NCI-H345 treated with DMSO at 0.1 percent for 48 hours (cell line): ENCODE data around the gene PLXNA4.

ENCODE experiments used
- DNase-seq: peaks from one replicate; lab custom pipeline; 2025; ENCODE audit not compliant: unreplicated experiment; lab: John Stamatoyannopoulos, UW

The PLXNA4 gene

GRCh38 chr7:132565885-132566284, 10.4 kb downstream of the PLXNA4 start:
- no peak for DNase-seq

DNA sequence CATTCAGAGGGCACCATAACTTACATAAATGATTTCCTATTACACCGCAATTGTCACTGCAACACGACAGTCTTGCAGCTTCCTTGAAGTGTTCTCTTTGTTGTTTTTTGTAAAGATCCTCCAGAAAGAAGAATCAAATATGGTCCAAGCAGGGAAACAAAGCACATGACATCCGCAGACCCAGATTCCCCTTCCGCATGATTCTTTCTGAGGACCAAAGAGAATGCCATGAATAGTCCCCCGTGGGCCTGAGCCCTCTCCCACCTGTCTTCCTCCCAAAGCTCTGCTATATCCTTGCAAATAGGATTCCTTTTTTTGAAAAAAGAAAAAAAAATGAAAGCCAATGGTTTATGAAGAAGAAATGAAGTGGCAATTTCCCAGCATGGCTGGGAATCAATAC, 10.8 kb downstream of the PLXNA4 start:
- DNase-seq = no peak

DNA sequence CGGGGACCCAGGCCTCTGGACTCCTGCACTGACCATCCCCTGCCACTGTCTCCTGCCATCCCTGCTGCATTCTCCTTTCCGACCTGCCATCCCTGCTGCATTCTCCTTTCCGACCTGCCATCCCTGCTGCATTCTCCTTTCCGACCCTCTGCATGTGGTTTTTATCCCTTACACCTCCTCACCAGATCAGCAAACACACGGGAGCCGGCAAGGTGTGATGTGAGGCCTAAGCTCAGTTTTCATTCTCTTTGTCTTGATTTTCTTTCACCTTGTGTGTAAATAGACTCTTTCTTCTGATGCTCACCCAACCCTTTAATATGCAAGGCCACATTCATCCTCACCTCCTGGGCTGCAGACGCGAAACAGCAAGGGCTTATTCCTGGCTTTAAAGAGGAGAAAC, 11.4 kb downstream of the PLXNA4 start:
- DNase-seq = no peak

DNA sequence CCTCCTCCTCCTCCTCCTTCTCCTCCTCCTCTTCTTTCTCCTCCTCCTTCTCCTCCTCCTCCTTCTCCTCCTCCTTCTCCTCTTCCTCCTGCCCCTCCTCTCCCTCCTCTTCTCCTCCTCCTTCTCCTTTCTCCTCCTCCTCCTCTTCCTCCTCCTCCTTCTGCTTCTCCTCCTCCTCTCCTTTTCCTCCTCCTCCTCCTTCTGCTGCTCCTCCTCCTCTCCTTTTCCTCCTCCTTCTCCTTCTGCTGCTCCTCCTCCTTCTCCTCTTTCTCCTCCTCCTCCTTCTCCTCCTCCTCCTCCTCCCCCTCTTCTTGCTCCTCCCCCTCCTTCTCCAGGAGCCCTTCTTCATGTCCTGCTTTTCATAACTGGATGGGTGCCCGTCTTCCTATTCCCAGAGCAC, 12.2 kb downstream of the PLXNA4 start:
- no peak for DNase-seq

- no peak for DNase-seq
Measured at GRCh38 chr7:132562690-132563089, 13.6 kb downstream of the PLXNA4 start.

DNA sequence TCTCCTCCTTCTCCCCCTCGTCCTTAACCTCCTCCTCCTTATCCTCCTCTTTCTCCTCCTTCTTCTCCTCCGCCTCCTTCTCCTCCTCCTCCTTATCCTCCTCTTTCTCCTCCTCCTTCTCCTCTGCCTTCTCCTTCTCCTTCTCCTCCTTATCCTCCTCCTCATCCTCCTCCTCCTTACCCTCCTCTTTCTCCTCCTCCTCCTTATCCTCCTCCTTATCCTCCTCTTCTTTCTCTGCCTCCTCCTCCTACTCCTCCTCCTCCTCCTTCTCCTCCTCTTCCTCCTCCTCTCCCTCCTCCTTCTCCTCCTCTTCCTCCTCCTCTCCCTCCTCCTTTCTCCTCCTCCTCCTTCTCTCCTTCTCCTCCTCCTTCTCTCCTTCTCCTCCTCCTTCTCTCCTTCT, 14.5 kb downstream of the PLXNA4 start:
- DNase-seq = no peak

- no peak for DNase-seq
Measured at GRCh38 chr7:132560825-132561529, 15.3 kb downstream of the PLXNA4 start.

DNA sequence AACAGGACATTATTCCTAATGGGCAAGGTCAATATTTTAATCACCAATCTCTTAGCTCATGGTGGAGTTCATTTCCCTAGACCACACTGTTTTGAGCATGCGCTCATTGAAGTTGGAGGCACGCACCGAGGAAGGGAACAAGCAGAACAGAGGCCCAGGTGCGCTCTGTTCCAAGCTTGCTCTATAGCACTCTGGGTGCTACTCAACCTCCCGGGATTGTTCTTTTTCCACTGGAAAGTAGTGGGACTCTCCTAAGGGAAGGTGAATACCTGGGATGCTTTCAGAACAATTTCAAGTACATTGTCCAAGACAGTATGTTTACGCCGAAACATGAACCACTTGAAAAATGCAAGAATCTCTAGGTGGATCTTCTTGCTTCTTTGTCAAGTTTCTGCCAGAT, 16.2 kb downstream of the PLXNA4 start:
- DNase-seq = no peak

DNA sequence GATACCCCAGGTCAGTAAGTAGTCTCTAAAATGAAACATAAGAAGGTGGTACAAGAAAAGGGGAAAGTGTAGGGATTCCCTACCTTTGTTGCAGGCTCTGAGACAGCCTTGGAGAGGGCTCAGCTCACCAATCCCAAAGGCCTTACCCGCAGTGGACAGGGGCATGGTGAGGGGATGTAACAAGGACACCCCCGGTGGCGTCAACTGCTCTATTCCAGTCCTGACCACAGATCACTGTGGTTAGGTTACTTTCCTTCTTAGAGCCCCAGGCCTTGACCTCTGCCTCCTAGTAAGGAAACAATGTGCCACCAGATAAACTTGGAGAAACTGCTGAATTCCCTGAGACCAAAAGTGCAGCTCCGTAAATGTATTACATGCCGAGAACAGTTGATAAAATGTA, 17.5 kb downstream of the PLXNA4 start:
- no peak for DNase-seq

DNA sequence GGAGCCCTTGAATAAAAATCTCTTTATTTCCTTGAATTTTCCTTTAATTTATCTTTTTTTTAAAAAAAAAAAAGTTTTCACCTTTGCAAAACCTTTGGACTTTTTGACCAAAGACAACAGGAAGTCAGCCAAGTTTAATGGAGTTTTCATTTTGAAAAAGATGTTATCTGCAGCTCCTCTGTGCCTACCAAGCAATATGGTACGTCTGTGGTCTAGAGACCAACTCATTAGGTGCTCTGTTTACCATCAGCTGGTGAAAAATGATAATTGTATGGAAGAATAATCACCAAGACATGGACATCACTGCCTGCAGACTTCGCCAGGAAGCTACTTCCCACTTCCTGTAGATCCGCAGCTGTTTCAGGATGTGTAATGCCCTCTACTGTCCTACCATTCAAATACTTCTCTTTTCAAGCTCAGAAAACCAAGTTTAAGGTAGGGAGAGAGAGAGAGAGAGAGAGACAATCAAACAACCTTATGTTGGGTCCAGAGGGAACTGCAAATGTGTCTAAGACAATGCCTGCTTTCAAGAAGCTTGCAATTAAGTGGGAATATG, 18.7 kb downstream of the PLXNA4 start:
- no peak for DNase-seq

- no peak for DNase-seq
Measured at GRCh38 chr7:132554446-132554845, 21.8 kb downstream of the PLXNA4 start.

- DNase-seq = no peak
Measured at GRCh38 chr7:132553031-132553430, 23.2 kb downstream of the PLXNA4 start.

DNA sequence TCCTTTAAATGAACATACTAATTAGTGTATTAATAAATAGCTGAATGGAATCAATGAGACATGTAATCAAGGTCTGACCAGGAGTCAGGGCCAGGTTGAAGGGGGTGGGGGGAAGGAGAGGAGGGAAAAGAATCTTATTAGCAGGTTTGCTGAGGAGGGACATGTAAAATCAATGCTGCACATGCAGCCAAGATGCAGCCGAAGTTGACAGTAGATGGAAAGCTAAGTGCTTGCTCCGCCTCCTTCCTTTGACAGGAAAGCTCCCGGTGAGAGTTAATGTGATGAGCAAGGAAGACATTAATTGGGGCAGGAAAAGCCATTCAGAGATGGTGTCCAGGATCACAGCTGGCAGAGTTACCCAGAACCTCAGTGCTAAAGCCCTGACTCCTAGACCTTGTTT, 24.4 kb downstream of the PLXNA4 start:
- no peak for DNase-seq

DNA sequence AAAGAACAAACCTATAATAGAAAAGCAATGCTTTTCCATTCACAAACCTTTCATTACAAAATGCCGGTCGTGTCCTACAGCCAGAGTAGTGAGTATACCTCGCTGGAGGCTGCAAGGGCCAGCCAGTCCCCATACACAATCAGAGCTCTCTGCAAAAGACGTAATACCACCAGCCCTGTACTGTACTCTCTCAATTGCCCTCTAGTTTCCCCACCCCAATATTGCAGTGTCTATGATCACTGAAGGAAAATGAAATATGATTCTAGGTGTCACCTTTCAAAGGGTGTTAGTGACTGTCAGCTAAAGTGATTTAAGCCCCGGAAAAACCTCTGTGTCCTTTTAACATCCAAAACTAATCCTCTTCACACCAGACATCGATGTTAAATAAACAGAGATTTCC, 24.8 kb downstream of the PLXNA4 start:
- DNase-seq = no peak

DNA sequence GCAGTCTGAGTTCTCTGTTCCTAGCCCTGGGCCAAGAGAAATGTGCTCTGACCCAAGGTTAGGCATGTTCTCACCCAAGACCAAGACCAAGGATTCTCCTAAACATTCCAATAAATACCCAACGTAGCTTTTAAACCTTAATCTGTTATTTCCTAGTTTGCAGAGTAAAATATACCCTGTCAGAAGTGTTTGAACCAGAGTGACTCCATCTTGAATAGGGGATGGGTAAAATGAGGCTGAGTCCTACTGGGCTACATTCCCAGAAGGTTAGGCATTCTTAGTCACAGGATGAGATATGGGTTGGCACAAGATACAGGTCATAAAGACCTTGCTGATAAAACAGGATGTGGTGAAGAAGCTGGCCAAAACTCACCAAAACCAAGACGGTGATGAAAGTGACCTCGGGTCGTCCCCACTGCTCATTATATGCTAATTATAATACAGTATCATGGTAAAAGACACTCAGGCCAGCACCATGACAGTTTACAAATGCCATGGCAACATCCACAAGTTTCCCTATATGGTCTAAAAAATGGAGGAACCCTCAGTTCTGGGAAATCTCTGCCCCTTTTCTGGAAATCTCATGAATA, 27.7 kb downstream of the PLXNA4 start:
- no peak for DNase-seq

DNA sequence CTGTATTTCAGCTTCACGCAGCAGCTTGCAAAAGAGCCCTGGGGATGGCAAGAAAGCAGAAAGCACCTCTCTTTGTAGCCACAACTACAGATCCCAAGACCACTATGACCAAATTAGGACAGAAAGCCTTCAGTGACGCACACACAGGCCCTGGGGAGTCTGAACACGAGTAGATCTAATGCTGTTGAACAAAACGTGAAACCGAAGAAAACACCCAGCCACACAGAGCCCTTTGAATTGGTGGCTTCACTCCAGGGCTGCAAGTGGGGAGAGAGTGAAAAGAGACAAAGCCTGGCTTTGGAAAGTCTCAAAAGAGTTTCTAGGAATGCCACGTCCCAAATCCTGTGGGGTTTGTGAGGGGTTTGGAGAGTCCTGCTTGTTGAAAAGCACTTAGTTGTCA, 28.4 kb downstream of the PLXNA4 start:
- no peak for DNase-seq

GRCh38 chr7:132546366-132547127, 29.7 kb downstream of the PLXNA4 start:
- no peak for DNase-seq

- no peak for DNase-seq
Measured at GRCh38 chr7:132545756-132546155, 30.5 kb downstream of the PLXNA4 start.

GRCh38 chr7:132544999-132545398, 31.3 kb downstream of the PLXNA4 start:
- DNase-seq = no peak

DNA sequence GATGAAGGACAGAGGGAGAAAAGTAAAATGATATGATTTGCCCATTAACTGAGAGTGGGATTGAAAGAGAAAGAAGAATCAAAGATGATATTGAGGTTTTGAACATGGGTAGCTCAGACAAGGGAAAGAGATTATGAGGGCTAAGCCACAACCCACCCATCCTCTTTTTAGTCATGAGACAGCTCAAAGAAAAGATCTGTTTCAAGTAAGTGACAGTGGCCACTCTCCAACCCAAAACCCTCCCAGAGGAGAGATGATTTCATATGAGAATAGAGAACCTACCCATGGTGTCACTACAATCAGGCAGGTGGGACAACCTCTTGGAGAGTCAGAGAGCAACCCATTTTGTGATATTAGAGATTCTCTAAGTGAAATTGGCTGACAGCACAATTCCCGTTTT, 32.2 kb downstream of the PLXNA4 start:
- DNase-seq = no peak

DNA sequence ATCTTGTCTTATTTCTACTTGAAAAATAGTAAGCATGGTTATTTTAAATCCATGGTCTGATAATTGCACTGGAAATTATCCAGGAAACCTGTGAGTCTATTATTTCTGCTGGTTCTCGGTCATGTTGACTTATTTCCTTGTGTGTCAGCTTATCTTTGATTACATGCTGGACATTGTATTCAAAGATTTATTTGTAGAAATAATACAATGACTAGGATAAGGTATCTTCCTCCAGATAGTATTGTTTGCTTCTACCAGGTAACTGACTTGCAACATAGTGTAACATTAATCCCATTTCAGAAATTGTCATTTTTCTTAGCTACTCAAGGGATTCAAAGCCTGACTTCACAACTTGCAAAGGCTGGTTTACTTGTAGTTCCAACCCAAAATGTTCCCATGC, 33.4 kb downstream of the PLXNA4 start:
- DNase-seq = no peak

DNA sequence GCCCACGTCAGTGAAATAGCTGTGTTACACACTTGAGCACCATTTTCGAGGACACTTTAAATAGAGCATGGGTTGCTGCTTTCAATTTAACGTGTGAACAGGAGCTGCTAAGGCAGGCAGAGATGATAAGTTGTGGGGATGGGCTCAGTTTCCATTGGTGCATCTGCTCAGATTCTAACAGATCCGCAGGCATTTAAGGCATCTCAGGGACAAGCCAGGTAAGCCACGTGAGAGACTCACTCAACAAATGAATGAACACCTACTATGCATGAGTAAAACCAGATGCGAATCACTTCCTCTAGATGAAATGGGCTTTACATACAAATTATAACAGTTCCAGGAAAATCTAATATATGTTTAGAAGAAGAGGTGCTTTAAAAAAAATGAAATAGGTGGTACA, 34.6 kb downstream of the PLXNA4 start:
- DNase-seq = no peak
